ENCODE data around the gene OR2L5.

DNA sequence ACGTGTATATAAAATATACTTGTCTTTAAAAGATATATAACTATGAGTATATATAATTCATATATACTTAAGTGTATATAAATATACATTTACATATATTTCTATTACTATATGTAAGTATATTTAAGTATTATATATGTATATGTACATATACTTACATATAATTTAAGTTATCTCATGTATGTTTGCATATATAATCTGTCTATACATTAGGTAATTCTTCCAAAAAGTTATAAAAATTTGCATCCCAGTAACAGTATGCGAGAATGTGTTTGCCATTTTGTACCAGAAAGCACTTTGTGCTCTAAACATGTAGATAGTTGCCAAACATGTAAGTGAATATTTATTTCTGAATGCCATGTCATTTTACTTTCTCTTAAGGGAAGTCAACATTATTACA is 48.5 kb upstream of the OR2L5 start, which contains the start of gene OR2AK2:
- TF ChIP-seq, protein P1, sequence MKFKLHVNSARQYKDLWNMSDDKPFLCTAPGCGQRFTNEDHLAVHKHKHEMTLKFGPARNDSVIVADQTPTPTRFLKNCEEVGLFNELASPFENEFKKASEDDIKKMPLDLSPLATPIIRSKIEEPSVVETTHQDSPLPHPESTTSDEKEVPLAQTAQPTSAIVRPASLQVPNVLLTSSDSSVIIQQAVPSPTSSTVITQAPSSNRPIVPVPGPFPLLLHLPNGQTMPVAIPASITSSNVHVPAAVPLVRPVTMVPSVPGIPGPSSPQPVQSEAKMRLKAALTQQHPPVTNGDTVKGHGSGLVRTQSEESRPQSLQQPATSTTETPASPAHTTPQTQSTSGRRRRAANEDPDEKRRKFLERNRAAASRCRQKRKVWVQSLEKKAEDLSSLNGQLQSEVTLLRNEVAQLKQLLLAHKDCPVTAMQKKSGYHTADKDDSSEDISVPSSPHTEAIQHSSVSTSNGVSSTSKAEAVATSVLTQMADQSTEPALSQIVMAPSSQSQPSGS (CRISPR knock-in tag; IDR thresholded peaks at IDR 0.05; ENCODE audit: borderline replicate concordance, low read depth): no peak
- TF ChIP-seq NR2C2 (CRISPR knock-in tag; IDR thresholded peaks at IDR 0.05): no peak
- TF ChIP-seq, protein P2, sequence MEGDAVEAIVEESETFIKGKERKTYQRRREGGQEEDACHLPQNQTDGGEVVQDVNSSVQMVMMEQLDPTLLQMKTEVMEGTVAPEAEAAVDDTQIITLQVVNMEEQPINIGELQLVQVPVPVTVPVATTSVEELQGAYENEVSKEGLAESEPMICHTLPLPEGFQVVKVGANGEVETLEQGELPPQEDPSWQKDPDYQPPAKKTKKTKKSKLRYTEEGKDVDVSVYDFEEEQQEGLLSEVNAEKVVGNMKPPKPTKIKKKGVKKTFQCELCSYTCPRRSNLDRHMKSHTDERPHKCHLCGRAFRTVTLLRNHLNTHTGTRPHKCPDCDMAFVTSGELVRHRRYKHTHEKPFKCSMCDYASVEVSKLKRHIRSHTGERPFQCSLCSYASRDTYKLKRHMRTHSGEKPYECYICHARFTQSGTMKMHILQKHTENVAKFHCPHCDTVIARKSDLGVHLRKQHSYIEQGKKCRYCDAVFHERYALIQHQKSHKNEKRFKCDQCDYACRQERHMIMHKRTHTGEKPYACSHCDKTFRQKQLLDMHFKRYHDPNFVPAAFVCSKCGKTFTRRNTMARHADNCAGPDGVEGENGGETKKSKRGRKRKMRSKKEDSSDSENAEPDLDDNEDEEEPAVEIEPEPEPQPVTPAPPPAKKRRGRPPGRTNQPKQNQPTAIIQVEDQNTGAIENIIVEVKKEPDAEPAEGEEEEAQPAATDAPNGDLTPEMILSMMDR (IDR thresholded peaks at IDR 0.05): no peak
- no peak for TF ChIP-seq SP1 (CRISPR knock-in tag; conservative IDR thresholded peaks at IDR 0.05)
- TF ChIP-seq FOXK1 (CRISPR knock-in tag; IDR thresholded peaks at IDR 0.05): no peak
- TF ChIP-seq, protein P3, sequence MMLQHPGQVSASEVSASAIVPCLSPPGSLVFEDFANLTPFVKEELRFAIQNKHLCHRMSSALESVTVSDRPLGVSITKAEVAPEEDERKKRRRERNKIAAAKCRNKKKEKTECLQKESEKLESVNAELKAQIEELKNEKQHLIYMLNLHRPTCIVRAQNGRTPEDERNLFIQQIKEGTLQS (CRISPR knock-in tag; conservative IDR thresholded peaks at IDR 0.05): no peak
- TF ChIP-seq, protein P4, sequence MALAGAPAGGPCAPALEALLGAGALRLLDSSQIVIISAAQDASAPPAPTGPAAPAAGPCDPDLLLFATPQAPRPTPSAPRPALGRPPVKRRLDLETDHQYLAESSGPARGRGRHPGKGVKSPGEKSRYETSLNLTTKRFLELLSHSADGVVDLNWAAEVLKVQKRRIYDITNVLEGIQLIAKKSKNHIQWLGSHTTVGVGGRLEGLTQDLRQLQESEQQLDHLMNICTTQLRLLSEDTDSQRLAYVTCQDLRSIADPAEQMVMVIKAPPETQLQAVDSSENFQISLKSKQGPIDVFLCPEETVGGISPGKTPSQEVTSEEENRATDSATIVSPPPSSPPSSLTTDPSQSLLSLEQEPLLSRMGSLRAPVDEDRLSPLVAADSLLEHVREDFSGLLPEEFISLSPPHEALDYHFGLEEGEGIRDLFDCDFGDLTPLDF (CRISPR knock-in tag; IDR thresholded peaks at IDR 0.05): no peak
- TF ChIP-seq FOXP1 (CRISPR knock-in tag; IDR thresholded peaks at IDR 0.05; ENCODE audit: borderline replicate concordance): no peak
- no peak for TF ChIP-seq ZBTB21 (CRISPR knock-in tag; IDR thresholded peaks at IDR 0.05; ENCODE audit: borderline replicate concordance)
- no peak for TF ChIP-seq ATF1 (CRISPR knock-in tag; IDR thresholded peaks at IDR 0.05)

Data from WTC11 (cell line).